GM19397 (cell line): ENCODE measurements around the gene MAT2A.
"Not testable (repeated sequence)": the region's sequence is repeated elsewhere in the genome, so short reads cannot be mapped to it uniquely, and the experiment has no call there.

Source experiments
- ATAC-seq: cut with Tn5 transposase; IDR thresholded peaks from one replicate; pipeline ENCODE4 v1.9.1; 2021; ENCODE audit warnings: mild to moderate bottlenecking, moderate library complexity; ENCODE audit not compliant: unreplicated experiment

MAT2A gene

GRCh38 chr2:85523903-85524335 is 15.0 kb upstream of the MAT2A start:
- no peak for ATAC-seq

- no peak for ATAC-seq
Measured at GRCh38 chr2:85524336-85524908, 14.5 kb upstream of the MAT2A start.

GRCh38 chr2:85525029-85525428 is 13.9 kb upstream of the MAT2A start:
- ATAC-seq, result no peak

GRCh38 chr2:85525567-85525966 is 13.4 kb upstream of the MAT2A start:
- ATAC-seq, result no peak

GRCh38 chr2:85527787-85528186 is 11.2 kb upstream of the MAT2A start:
- ATAC-seq, result no peak

- no peak for ATAC-seq
Measured at GRCh38 chr2:85528355-85528754, 10.6 kb upstream of the MAT2A start.

- ATAC-seq, result no peak
Measured at GRCh38 chr2:85529809-85530208, 9.2 kb upstream of the MAT2A start.

GRCh38 chr2:85531589-85531988 is 7.4 kb upstream of the MAT2A start:
- no peak for ATAC-seq

- ATAC-seq, result no peak
Measured at GRCh38 chr2:85534099-85534498, 4.9 kb upstream of the MAT2A start.

- no peak for ATAC-seq
Measured at GRCh38 chr2:85534881-85535280, 4.1 kb upstream of the MAT2A start.

- no peak for ATAC-seq
Measured at GRCh38 chr2:85536479-85536878, 2.5 kb upstream of the MAT2A start.

GRCh38 chr2:85537600-85538506 is 1.1 kb upstream of the MAT2A start:
- no peak for ATAC-seq

- peak; percentile 38 for ATAC-seq
Measured at GRCh38 chr2:85539361-85540132, 579 bp downstream of the MAT2A start.

GRCh38 chr2:85540133-85540648 is 1.2 kb downstream of the MAT2A start:
- no peak for ATAC-seq

- no peak for ATAC-seq
Measured at GRCh38 chr2:85541262-85541661, 2.3 kb downstream of the MAT2A start.

GRCh38 chr2:85541753-85542457 is 2.9 kb downstream of the MAT2A start:
- no peak for ATAC-seq

- no peak for ATAC-seq
Measured at GRCh38 chr2:85542777-85543176, 3.8 kb downstream of the MAT2A start.

- not testable (repeated sequence) for ATAC-seq
Measured at GRCh38 chr2:85544254-85544691, 5.3 kb downstream of the MAT2A start.

GRCh38 chr2:85544915-85545779 is 6.2 kb downstream of the MAT2A start:
- not testable (repeated sequence) for ATAC-seq

GRCh38 chr2:85545780-85546240 is 6.8 kb downstream of the MAT2A start:
- ATAC-seq, result no peak
